A172 (cell line): ENCODE data around the gene RRN3. TPM values are rescaled to one million over a fixed set of nuclear protein-coding genes. Genes with fewer than 3 reads are reported as not detected.
"Not testable (repeated sequence)": the region's sequence is repeated elsewhere in the genome, so short reads cannot be mapped to it uniquely, and the experiment has no call there.

ENCODE experiments used
- DNase-seq: peaks from one replicate; pipeline ENCODE4 v3.0.0-alpha.2; 2015; ENCODE audit warnings: low spot score
- total RNA-seq: library from RNA; depleted of rRNA; stranded (reverse); fragments of >200 nt; shearing (Covaris generic); gene quantifications from 2 replicates; pipeline ENCODE4 v1.2.3, GENCODE V29; 2014; rRNA removed

RRN3 gene, protein sequence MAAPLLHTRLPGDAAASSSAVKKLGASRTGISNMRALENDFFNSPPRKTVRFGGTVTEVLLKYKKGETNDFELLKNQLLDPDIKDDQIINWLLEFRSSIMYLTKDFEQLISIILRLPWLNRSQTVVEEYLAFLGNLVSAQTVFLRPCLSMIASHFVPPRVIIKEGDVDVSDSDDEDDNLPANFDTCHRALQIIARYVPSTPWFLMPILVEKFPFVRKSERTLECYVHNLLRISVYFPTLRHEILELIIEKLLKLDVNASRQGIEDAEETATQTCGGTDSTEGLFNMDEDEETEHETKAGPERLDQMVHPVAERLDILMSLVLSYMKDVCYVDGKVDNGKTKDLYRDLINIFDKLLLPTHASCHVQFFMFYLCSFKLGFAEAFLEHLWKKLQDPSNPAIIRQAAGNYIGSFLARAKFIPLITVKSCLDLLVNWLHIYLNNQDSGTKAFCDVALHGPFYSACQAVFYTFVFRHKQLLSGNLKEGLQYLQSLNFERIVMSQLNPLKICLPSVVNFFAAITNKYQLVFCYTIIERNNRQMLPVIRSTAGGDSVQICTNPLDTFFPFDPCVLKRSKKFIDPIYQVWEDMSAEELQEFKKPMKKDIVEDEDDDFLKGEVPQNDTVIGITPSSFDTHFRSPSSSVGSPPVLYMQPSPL
- 58.5 and 61.9 TPM in 2 replicates for total RNA-seq

DNA sequence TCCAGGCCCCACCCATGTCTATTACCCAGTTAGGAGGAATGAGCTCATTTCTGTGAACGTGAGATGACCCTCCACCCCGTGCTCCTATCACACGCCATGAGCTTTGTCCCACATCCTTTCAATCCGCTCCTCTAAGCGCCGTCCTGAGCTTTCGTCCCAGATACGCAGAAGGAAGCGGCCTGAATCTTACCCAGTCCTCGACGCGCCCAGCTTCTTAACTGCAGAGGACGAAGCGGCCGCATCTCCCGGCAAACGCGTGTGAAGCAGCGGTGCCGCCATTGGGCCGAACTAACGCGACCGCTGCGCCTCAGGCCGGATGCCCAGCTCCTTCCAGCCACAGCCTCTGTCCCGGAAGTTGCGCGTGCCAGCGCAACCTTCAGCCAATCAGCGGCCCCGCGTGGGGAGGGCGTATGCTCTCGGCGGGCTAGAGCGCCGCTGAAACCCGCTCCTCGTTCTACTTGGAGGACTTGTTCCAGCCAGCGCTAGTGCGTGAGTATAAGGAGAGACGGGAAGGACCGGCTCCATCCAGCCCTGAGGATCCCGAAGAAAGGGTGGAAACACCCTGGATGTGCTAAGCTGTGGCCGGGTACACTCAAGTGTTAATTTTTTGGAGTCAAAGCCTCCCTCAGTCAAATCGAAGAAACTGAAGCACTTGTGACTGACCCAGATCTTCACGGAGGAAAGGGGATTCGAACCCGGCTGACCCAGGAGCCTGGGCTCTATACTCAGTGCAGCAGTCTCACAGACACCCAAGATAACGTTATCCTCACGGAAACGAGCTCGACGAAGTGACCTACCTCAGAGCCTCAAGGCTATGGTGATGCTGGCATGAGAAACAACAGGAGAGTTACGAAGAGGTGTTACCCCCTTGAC, at the start of gene RRN3:
TSS of gene RRN3 (minus strand) at position 318 of the 873 bp plus-strand sequence. CDS start at position 279, 39 bp downstream.
- DNase-seq, result peak; percentile 89

GRCh38 chr16:15143601-15144091, 49.6 kb upstream of the RRN3 start:
- not testable (repeated sequence) for DNase-seq

DNA sequence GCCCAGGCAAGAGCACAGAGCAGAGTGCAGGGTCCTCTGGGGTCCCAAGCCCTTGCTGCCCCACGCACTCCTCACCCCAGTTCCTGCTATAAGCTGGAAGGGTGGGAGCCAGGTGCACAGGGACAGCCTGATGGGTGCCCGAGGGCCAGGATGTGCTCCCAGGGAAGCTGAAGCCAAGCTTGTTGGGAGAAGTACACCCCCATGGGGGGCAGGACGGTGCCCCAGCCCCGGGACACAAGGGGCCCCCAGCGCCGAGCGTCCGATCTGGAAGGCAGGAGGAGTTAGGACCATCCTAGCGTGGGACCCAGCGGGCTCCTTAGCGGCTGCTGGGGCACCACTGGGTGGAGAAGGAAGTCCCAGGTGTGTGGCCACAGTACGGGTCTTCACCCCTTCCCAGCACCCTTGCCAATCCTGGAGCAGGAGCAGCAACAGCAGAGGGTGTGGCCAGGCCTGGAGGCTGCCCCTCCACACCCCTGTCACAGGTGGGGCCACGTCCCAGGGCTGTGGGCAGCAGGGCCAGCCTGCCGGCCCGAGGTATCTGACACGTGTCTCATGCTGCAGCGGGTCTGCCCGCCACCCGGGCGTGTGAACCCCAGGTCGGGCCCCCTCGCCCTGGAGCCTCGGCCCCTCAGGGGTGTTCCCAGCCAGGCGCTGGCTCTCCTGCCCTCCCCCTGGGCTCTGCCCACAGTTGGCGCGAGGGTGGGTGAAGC, 49.0 kb upstream of the RRN3 start:
- not testable (repeated sequence) for DNase-seq

DNA sequence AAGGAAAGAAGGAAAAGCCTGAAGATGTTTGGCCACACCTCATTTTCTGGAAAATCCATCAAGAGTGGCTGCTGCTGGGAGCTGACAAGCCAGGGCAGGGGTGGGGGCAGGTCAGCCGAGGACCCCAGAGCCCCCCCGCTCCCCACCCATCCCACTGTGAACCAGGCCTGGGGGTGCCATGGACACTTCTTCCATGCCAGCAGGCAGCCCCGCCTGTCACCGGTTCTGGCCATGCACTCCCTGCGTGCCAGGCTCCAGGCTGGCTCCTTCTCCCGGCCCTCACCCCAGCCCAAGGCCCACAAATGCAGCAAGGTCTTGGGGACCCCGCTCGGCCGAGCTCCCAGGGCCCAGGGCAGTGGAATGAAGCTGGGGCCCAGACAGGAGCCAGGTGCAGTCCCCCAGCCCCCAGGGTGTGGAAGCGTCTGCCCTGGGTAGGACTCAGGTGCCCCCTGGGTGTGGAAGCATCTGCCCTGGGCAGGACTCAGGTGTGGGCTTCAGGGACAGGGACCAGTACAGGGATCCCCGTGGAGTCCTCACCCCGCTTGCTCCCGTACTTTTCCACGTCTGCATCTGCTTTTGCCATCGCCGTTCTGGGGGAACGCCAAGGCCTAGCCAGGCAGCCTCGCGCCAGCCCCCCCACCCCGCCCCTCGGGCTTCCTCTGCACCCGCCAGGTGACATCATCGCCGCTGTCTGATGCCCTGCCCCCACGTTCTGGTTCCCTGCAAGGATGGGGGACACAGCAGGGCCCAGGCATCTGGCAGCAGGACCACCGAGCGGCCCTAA, 48.2 kb upstream of the RRN3 start:
- not testable (repeated sequence) for DNase-seq

DNA sequence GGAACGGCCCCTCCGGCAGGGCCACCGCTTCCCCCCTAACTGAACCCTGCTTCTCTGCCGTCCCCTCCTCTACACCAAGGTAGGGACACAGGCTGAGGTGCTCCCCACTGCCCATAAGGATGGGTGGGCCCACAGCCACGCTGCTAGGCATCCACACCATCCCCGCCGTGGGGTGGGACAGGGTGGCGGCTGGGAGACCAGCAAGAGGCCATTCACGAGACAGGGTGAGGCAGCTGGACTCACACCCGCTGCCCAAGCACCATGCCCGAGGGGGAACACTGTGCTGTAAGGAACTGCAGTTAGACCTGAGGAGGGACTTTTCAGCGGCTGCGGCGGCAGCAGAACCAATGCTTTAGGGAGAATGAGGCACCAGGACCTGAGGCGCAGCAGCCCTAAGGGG, 47.5 kb upstream of the RRN3 start:
- DNase-seq, result no peak

DNA sequence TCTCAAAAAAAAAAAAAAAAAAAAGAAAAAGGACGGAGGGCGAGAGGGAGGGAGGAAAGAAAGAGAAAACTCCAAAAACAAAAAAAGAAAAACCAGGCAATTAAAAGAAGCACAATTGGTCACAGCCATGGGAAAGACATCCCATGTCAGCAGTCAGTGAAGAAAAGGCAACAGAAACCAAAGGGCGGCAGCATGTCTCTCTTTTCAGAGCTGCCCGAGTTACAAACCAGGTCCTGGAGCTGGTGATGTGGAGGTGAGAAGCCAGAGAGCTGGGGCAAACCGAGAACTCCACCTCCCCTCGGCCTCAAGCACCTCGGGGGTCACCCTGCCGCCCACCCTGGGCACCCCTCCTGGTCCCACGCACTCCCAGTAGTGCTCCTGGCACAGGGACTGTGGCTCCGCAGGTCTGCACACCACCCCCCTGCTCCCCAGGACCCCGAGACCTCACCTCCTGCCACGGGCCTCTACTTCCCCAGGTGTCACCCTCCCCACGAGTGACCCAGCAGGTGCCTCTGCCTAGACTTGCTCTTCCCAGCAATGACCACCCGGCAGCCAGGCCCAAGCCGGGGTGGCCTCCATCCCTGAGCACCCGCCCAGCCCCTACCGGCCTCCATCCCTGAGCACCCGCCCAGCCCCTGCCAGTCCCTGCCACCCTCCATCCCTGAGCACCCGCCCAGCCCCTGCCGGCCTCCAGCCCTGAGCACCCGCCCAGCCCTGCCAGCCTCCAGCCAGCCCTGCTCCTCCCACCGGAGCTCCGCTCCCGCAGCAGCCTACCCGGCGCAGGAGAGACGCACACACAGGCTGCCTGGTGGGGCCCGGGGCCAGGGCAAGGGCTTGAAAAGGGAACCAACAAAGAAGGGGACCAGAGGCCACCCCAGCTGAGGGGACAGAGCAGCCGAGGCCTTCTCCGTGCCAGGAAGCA, 46.6 kb upstream of the RRN3 start:
- not testable (repeated sequence) for DNase-seq

DNA sequence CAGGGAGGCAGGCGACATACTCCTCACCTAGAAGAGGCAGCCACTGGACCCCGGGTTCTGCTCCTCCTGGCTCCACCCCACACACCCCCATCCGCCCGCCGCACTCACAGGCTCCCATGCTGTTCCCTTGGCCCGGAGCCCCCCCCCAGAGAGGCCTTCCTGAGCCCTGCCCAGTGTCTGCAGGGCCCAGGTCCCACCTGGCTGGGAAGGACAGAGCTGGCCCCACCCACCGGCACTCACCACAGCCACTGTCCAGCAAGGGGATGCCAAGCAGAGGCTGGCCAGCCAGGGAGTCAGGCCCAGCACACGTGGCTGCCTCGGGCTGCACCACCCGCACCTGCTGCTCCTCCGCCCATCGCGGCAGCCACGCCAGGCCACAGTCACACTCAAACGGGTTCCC, 43.4 kb upstream of the RRN3 start:
- not testable (repeated sequence) for DNase-seq

DNA sequence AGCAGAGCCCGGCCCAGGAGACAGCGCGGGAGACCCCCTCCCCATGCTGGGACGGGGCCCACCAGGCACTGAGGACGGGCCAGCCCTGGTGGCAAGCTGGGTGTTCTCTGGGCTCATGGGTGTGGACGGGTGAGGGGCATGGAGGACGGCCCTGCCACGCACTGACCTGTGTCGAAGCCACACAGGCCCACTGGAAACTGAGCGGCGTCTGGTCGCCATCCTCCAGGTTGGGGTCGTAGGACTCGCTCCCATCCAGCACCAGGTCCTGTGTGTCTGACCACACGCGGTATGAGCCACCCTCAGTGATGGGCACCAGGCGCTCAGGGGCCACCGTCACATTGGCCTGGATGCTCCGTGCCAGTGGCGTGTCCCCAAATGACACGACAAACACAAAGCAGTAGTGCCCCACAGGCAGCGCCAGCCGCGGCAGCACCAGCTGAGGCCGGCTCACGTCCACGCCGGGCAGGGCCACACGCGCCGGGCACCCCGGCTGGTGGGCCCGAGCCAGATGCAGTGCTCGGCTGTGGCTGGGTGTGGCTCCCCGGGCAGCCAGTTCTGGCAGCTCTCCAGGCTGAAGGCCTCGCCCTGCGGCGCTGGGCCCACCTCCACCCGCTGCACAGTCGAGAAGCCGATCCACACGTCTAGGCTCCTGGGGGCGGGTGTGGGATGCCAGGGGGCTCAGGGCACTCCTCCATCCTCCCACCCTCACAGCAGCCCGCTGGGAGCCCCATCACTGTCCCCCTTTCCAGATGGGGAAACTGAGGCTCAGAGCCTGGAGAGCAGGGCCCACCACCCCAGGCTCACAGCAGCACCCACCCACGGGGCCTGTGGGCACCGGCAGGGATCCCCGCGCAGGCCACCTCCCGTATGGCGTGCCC, 41.6 kb upstream of the RRN3 start:
- DNase-seq, result not testable (repeated sequence)

GRCh38 chr16:15134752-15135482, 40.8 kb upstream of the RRN3 start:
- DNase-seq, result not testable (repeated sequence)

DNA sequence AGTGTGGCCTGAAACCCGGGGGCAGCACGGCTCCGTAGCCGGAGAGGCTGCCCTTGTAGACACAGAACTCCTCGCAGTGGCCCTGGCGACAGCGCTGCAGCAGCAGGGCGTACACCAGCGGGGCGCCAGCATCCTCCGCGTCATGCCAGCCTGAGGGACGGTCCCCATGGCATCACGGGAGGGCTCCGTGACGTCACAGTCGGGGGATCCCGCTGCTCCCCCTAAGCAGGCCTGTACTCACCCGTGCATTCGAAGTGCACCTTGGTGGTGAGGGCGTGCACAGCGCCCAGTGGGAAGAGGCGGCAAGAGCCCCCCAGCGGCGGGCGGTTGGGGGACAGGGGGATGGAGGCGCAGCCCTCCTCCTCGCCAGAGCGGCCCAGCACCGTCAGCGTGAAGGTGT, 39.5 kb upstream of the RRN3 start:
- DNase-seq, result not testable (repeated sequence)

GRCh38 chr16:15132719-15133428, 38.8 kb upstream of the RRN3 start:
- not testable (repeated sequence) for DNase-seq

DNA sequence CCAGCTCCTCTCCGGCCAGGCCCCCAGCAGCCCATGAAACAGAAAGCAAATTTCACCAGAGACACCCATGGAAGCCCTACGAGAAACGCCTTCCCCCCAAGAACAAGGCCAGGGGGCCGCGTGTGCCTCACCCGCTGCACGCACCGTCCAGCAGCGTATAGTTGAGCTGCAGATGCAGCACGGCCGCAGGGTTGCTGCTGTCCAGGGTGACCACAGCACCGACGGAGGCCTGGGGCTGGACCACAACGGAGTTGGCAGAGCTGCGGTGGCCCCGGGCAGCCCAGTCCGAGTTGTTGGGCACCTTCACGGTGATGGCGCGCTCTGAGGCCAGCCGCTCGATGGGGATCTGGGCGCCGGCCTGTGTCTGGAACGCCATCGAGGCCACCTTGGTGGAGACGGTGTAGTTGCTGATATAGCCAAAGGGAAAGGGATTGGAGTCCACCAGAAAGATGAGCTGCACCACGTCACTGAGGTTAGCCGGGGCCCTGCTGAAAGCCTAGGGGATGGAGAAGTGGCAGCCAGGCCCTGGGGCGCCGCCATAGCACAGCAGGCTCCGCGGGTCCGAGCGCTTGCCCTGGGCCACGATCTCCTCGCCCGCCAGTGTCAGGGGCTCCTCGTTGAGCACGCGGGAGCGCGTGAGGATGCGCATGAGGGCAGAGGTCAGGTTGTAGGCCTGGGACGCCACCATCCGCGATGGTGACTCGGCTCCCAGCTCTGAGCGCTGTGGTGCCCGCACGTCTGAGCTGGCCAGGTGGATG, 37.0 kb upstream of the RRN3 start:
- not testable (repeated sequence) for DNase-seq

GRCh38 chr16:15130256-15130932, 36.3 kb upstream of the RRN3 start:
- not testable (repeated sequence) for DNase-seq

GRCh38 chr16:15127641-15128425, 33.8 kb upstream of the RRN3 start:
- DNase-seq, result not testable (repeated sequence)
